Endothelial cell of umbilical vein (primary cell): Measurements from ENCODE around the gene CLOCK.
"Not testable (repeated sequence)": the region's sequence is repeated elsewhere in the genome, so short reads cannot be mapped to it uniquely, and the experiment has no call there.

Experiments used
- CTCF ChIP-seq, 2 donors: IDR thresholded peaks; 1 replicate in 1 of 2; 2 replicates in 1 of 2; pipeline ENCODE4 v1.5.1; 2011; ENCODE audit warnings: low read length in 2 of 2, mild to moderate bottlenecking in 2 of 2, moderate library complexity in 2 of 2, control low read depth in 1 of 2, inconsistent platforms in 1 of 2, low read depth in 1 of 2; ENCODE audit not compliant: insufficient read depth in 1 of 2; ENCODE audit errors: extremely low read depth in 1 of 2
- JUN ChIP-seq: IDR thresholded peaks from 2 replicates; pipeline ENCODE4 v1.6.1; 2011; ENCODE audit warnings: borderline replicate concordance, low read depth; ENCODE audit not compliant: insufficient read length, insufficient read depth
- MYC ChIP-seq: IDR thresholded peaks from one replicate; pipeline ENCODE4 v1.6.1; 2011; ENCODE audit warnings: mild to moderate bottlenecking, low read depth, low read length
- POLR2A ChIP-seq: IDR thresholded peaks from 2 replicates; pipeline ENCODE4 v1.6.1; 2012; ENCODE audit warnings: low read depth, mild to moderate bottlenecking, control low read depth, low read length
- POLR2AphosphoS5 ChIP-seq: IDR thresholded peaks from 2 replicates; pipeline ENCODE4 v1.6.1; 2012; ENCODE audit warnings: low read depth, mild to moderate bottlenecking, control low read depth, low read length, moderate library complexity; ENCODE audit not compliant: insufficient read depth

GRCh38 chr4:55551964-55552363 lies 5.3 kb upstream of the CLOCK start:
- not testable (repeated sequence) for TF ChIP-seq POLR2AphosphoS5; MYC; POLR2A; CTCF (IDR thresholded peaks at IDR 0.05; ENCODE audit: extremely low read depth in 1 of 2, insufficient read depth in 1 of 2, low read depth in 1 of 2, low read length in 2 of 2); JUN
